Fibroblast of lung (primary cell): ENCODE measurements around the gene UCHL3.

ENCODE experiments used
- CTCF ChIP-seq, 2 donors: IDR thresholded peaks in 1 of 2; conservative IDR thresholded peaks in 1 of 2; 1 replicate in 1 of 2; 2 replicates in 1 of 2; pipeline ENCODE4 v1.5.1; 2011 to 2012; ENCODE audit warnings: low read length in 2 of 2, control low read depth in 1 of 2, inconsistent platforms in 1 of 2, low read depth in 1 of 2, mild to moderate bottlenecking in 1 of 2
- EZH2 ChIP-seq: IDR thresholded peaks from 2 replicates; pipeline ENCODE4 v1.5.1; 2012; ENCODE audit warnings: low read length, control low read depth, mild to moderate bottlenecking; ENCODE audit errors: missing control alignments

- TF ChIP-seq CTCF (conservative IDR thresholded peaks at IDR 0.05 in 1 of 2, IDR thresholded peaks at IDR 0.05 in 1 of 2; ENCODE audit: low read depth in 1 of 2, low read length in 2 of 2): no peak
- no peak for TF ChIP-seq EZH2
These were observed 5.4 kb downstream of the UCHL3 start for GRCh38 chr13:75554981-75555380.
